ENCODE measurements around the gene PLTP.
"Not testable (repeated sequence)": the region's sequence is repeated elsewhere in the genome, so short reads cannot be mapped to it uniquely, and the experiment has no call there.

PLTP gene

GRCh38 chr20:45919542-45920399 lies 7.8 kb upstream of the PLTP start:
- DNase-seq, result no peak

GRCh38 chr20:45918779-45919537 lies 7.0 kb upstream of the PLTP start:
- no peak for DNase-seq

- no peak for DNase-seq
Observed at GRCh38 chr20:45918182-45918737, 6.3 kb upstream of the PLTP start.

- DNase-seq, result no peak
Observed at GRCh38 chr20:45917790-45918141, 5.8 kb upstream of the PLTP start.

- DNase-seq, result no peak
Observed at GRCh38 chr20:45913116-45913515, 1.2 kb upstream of the PLTP start.

GRCh38 chr20:45912344-45912682 lies 358 bp upstream of the PLTP start:
- no peak for DNase-seq

- DNase-seq, result peak; percentile 89
Observed at GRCh38 chr20:45910670-45911485, 1.1 kb downstream of the PLTP start.

GRCh38 chr20:45909817-45910669 lies 1.9 kb downstream of the PLTP start:
- no peak for DNase-seq

GRCh38 chr20:45909336-45909808 lies 2.6 kb downstream of the PLTP start:
- DNase-seq, result no peak

- DNase-seq, result no peak
Observed at GRCh38 chr20:45908084-45908483, 3.9 kb downstream of the PLTP start.

GRCh38 chr20:45907219-45907948 lies 4.6 kb downstream of the PLTP start:
- no peak for DNase-seq

- no peak for DNase-seq
Observed at GRCh38 chr20:45905505-45906079, 6.4 kb downstream of the PLTP start.

- no peak for DNase-seq
Observed at GRCh38 chr20:45904583-45905504, 7.1 kb downstream of the PLTP start.

GRCh38 chr20:45902199-45902701 lies 9.7 kb downstream of the PLTP start:
- no peak for DNase-seq

- DNase-seq, result not testable (repeated sequence)
Observed at GRCh38 chr20:45901332-45901731, 10.6 kb downstream of the PLTP start.

GRCh38 chr20:45899046-45899835 lies 12.7 kb downstream of the PLTP start:
- no peak for DNase-seq

GRCh38 chr20:45898285-45898684 lies 13.7 kb downstream of the PLTP start:
- no peak for DNase-seq

- DNase-seq, result no peak
Observed at GRCh38 chr20:45897692-45898091, 14.3 kb downstream of the PLTP start.

- DNase-seq, result no peak
Observed at GRCh38 chr20:45897289-45897688, 14.7 kb downstream of the PLTP start.
